Mesothelial cell of epicardium (in vitro differentiated cells): ENCODE results near the gene METRNL. TPM values are rescaled to one million over a fixed set of nuclear protein-coding genes. Genes with fewer than 3 reads are reported as not detected.

Experiments used
- DNase-seq, 2 experiments: peaks; one replicate each; pipeline ENCODE4 v3.0.0; 2021; ENCODE audit warnings: low spot score in 2 of 2; ENCODE audit not compliant: unreplicated experiment in 2 of 2
- H3K27ac Mint-ChIP-seq: 2 replicates; pipeline ENCODE4 v1.8.0; 2021; ENCODE audit warnings: mixed read lengths
- H3K27me3 Mint-ChIP-seq: 2 replicates; pipeline ENCODE4 v1.8.0; 2021; ENCODE audit warnings: low read depth, mixed read lengths
- H3K36me3 Mint-ChIP-seq: 2 replicates; pipeline ENCODE4 v1.8.0; 2021; ENCODE audit warnings: mixed read lengths
- H3K4me1 Mint-ChIP-seq: 2 replicates; pipeline ENCODE4 v1.8.0; 2021; ENCODE audit warnings: mixed read lengths
- H3K4me3 Mint-ChIP-seq: 2 replicates; pipeline ENCODE4 v1.8.0; 2021; ENCODE audit warnings: mild to moderate bottlenecking, moderate library complexity, mixed read lengths
- H3K9me3 Mint-ChIP-seq: 2 replicates; pipeline ENCODE4 v1.8.0; 2021; ENCODE audit warnings: mixed read lengths
- total RNA-seq: library from RNA; stranded (reverse); gene quantifications from 3 replicates; pipeline ENCODE4 v1.2.1, GENCODE V29; 2021
- TF ChIP-seq, protein P1 (sequence below): fragments of 200-600 bp; sonication (generic); IDR thresholded peaks from one replicate; pipeline ENCODE4 v1.5.0; 2021; ENCODE audit warnings: antibody characterized with exemption; ENCODE audit not compliant: unreplicated experiment

METRNL gene
- total RNA-seq, 1 donor from 2014 or later: 106 TPM

DNA sequence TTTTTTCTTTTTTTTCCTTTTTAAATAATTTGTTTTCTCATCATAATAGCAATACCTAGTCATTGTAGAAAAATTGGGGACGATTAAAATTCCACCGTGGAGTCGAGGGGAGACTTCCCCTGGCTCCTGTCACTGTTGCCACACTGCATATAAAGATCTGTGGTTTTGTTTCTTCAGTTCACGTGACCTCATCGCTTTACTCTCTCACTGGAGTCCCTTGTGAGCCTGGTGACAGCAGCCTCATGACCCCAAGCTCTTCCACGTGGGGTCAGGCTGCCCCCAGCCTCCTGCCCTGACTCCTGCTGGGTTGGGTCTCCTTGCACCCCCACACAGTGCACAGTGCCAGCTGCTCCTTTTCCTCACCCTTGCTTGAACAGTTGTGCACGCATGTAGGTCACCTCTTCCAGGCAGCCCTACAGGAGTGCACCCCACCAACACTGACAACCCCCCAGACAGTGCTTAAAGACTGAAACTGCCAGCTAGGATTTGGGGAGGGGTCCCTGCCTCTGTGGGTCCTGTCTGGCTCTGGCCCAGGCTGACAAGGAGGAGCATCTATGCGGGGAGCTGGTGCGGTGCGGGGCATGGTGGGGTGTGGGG is 7.3 kb upstream of the METRNL start:
- Mint-ChIP-seq H3K27me3 (peaks cover 9% of the 10 kb centered on the region), H3K4me3 (no peak overlapping the region), H3K9me3 (no peaks in the 10 kb centered on the region), H3K36me3 (no peaks in the 10 kb centered on the region), H3K4me1 (peaks cover 11% of the 10 kb centered on the region), H3K27ac (no peak overlapping the region)
- TF ChIP-seq, protein P1, sequence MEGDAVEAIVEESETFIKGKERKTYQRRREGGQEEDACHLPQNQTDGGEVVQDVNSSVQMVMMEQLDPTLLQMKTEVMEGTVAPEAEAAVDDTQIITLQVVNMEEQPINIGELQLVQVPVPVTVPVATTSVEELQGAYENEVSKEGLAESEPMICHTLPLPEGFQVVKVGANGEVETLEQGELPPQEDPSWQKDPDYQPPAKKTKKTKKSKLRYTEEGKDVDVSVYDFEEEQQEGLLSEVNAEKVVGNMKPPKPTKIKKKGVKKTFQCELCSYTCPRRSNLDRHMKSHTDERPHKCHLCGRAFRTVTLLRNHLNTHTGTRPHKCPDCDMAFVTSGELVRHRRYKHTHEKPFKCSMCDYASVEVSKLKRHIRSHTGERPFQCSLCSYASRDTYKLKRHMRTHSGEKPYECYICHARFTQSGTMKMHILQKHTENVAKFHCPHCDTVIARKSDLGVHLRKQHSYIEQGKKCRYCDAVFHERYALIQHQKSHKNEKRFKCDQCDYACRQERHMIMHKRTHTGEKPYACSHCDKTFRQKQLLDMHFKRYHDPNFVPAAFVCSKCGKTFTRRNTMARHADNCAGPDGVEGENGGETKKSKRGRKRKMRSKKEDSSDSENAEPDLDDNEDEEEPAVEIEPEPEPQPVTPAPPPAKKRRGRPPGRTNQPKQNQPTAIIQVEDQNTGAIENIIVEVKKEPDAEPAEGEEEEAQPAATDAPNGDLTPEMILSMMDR: no peak
- no peak for DNase-seq

DNA sequence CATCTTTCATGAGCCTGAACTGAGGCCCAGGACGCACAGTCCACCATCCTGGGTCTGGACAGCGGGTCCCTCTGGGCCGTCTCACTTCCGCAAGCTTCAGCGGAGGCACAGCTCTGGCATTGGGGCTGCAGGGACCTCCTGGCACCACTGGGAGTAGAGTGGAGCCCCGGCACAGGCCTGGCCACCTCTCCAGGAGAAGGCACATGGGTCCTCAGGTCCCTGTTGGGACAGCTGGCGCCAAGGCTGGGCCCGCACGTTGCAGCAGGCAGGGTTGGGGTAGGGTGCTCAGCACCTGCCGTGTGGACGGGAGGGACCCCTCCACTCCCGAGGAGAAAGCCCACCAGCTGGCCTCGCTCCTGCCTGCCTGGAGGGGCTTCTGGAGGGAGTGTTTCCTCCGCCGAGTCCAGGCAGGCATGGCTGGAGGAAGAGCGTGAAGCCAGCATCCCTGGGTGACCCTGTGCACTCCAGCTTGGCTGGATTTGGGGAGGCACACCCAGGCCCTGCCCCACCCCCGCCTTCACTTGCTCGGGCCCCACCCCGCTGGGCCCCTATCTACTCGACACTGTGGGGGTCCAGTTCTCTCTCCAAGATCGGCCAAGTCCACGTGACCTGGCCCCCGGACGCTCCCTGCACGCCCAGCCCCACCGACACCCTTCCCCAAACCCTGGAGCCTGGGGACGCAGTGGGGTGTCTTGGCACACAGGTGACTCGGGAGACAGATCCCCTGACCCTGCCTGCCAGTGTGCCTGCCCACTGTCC is 6.6 kb upstream of the METRNL start:
- DNase-seq: no peak
- Mint-ChIP-seq H3K9me3 (no peaks in the 10 kb centered on the region), H3K36me3 (no peaks in the 10 kb centered on the region), H3K4me3 (no peak overlapping the region), H3K27ac (no peak overlapping the region), H3K27me3 (peaks cover 16% of the 10 kb centered on the region), H3K4me1 (peaks cover 11% of the 10 kb centered on the region)
- TF ChIP-seq, protein P1: no peak

DNA sequence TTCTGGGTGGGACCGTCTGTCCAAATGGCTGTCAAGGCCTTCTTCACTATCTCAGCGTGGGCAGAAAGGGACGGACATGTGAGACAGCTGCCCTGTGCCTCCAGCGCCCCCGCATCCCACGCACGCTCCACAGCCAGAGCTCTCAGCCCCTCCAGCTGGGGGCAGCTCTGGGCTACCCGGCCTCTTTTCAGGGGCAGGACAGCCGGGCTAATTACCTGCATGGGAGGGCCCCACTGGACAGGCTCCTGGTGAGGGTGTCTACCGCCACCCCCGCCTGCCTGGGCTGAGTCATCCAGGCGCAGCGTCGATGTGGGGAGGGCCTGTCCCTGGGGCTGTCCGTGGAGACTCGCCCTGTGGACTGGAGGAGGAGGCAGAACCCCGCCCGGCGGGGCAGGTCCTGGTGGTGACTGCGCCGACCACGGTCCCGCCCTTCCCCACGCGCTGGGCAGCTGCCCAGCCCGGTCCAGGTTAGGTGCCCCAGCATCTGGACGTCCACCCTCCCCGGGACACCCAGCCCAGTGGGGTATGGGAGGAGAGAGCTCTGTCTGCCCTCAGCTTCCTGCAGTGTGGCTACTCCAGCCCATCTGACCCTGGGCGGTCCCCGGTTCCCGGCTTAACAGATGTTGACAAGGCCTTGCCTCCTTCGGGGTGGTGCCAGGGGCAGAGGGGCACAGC is 5.9 kb upstream of the METRNL start:
- H3K4me3 Mint-ChIP-seq: no peak overlapping the region
- peaks cover 9% of the 10 kb centered on the region for H3K4me1 Mint-ChIP-seq
- H3K27ac Mint-ChIP-seq: no peak overlapping the region
- no peak for DNase-seq
- TF ChIP-seq, protein P1: no peak
- H3K36me3 Mint-ChIP-seq: no peaks in the 10 kb centered on the region
- H3K9me3 Mint-ChIP-seq: no peaks in the 10 kb centered on the region
- peaks cover 22% of the 10 kb centered on the region for H3K27me3 Mint-ChIP-seq

GRCh38 chr17:83074486-83075223 is 4.8 kb upstream of the METRNL start:
- no peak for DNase-seq
- H3K9me3 Mint-ChIP-seq: no peaks in the 10 kb centered on the region
- TF ChIP-seq, protein P1: no peak
- H3K36me3 Mint-ChIP-seq: no peaks in the 10 kb centered on the region
- H3K4me1 Mint-ChIP-seq: peaks cover 9% of the 10 kb centered on the region
- H3K4me3 Mint-ChIP-seq: no peak overlapping the region
- H3K27ac Mint-ChIP-seq: no peak overlapping the region
- peaks cover 25% of the 10 kb centered on the region for H3K27me3 Mint-ChIP-seq

GRCh38 chr17:83075270-83075880 is 4.0 kb upstream of the METRNL start:
- no peaks in the 10 kb centered on the region for H3K9me3 Mint-ChIP-seq
- TF ChIP-seq, protein P1: no peak
- peaks cover 9% of the 10 kb centered on the region for H3K4me1 Mint-ChIP-seq
- no peak for DNase-seq
- H3K4me3 Mint-ChIP-seq: no peak overlapping the region
- no peak overlapping the region for H3K27ac Mint-ChIP-seq
- no peaks in the 10 kb centered on the region for H3K36me3 Mint-ChIP-seq
- H3K27me3 Mint-ChIP-seq: peaks cover 25% of the 10 kb centered on the region
